ENCODE data around the gene PTX4.
"Not testable (repeated sequence)": the region's sequence is repeated elsewhere in the genome, so short reads cannot be mapped to it uniquely, and the experiment has no call there.

Gene PTX4

GRCh38 chr16:1441391-1441829 lies 47.3 kb downstream of the PTX4 start:
- DNase-seq = no peak

- DNase-seq = not testable (repeated sequence)
These were observed 49.1 kb downstream of the PTX4 start for GRCh38 chr16:1439699-1440074.

DNA sequence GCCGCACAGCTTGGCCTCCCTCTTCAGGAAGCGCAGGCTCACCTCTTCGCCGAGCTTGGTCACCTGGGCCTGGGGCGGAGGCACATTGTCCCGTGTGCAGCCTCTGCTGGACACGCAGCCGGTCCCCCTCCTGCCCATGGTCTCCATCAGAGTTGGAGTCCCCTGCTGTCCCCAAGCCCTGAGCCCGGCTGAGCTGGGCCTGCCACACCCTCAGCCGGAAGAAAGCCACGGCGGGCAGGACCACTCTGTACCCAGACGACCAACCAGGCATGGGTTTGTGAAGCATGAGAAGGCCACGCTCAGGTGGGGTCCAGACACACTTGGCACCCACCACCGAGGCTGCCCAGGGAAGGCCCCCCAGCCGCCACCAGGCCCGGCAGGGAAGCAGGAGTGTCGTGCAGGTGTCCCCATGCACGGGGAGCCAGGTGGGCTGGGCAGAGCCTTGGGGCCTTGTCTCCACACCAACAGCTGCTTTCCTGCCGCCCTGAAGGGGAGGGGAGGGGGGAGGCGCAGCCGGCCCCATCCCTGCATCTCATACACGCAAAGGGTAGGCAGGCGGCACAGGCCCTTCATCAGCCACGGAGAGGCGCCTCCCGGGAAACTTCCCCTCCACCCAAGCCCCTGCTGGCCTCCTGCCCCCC lies 49.6 kb downstream of the PTX4 start:
- no peak for DNase-seq

- DNase-seq = no peak
These were observed 50.3 kb downstream of the PTX4 start for GRCh38 chr16:1438229-1439057.

DNA sequence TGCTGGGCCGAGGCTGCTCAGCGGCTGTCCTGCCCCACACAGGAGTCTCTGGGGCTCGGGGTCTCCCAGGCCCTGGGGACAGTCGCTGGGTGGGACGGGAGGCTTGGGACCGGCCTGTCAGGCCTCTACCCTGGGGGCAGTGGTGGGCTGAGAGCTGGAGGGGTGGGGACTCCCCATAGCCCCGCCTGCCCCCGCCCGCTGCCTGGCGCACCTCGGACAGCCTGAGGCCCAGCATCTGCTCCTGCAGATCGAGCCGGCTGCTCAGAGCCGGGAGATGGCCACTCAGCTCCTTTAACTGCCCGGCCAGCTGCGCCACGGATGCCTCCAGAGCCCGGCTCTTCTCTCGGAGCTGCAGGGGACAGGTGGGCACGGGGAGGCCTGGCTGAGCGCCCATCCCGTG lies 51.1 kb downstream of the PTX4 start:
- DNase-seq = no peak

DNA sequence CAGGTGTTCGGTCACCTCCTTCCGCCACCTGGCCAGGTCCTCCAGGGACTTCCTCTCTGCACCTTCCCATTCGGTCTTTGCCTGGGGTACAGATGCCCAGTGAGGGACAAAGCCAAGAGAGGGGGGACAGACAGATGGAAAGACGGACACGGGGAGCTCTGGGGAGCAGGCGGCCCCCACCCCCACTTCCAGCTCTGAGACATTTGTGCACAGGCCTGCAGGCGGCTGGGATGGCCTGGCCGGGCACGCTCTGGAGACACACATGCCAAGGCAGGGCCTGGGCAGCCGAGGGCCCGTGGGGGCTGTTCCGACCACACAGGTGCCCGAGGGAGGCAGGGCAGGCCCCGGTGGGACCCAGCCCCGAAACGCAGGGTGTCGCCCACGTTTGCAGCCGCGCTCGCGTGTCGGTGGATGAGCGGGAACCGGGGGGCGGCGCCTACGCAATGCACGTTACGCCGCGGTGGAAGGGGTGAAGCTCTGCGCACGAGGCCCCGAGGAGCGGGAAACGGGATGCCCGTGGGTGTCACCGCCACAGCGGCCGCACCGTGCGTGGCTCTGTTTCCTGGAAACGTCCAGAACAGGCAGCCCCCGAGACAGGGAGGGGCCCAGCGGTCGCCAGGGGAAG lies 51.9 kb downstream of the PTX4 start:
- no peak for DNase-seq

- no peak for DNase-seq
These were observed 52.6 kb downstream of the PTX4 start for GRCh38 chr16:1435921-1436697.

Data from stimulated activated CD4-positive, alpha-beta T cell treated with anti-CD3 and anti-CD28 coated beads, Interleukin-1b, Interleukin-23, amount 100 ng/mL, for 48 hours (primary cell).